HG03108 (cell line): Measurements from ENCODE around the gene EZH2.
A peak's percentile ranks its signal among the peaks of the same experiment; 100 is the strongest.

Source experiments
- ATAC-seq: cut with Tn5 transposase; IDR thresholded peaks from one replicate; pipeline ENCODE4 v1.9.1; 2021; ENCODE audit warnings: moderate library complexity; ENCODE audit not compliant: unreplicated experiment

Gene EZH2

GRCh38 chr7:148856891-148857290 lies 27.2 kb downstream of the EZH2 start:
- no peak for ATAC-seq

- ATAC-seq: no peak
These were observed 27.6 kb downstream of the EZH2 start for GRCh38 chr7:148856578-148856881.

GRCh38 chr7:148854983-148855382 lies 29.1 kb downstream of the EZH2 start:
- ATAC-seq: no peak

- ATAC-seq: no peak
These were observed 31.8 kb downstream of the EZH2 start for GRCh38 chr7:148852272-148852671.

- ATAC-seq: no peak
These were observed 33.5 kb downstream of the EZH2 start for GRCh38 chr7:148850564-148850963.

GRCh38 chr7:148849393-148850098 lies 34.5 kb downstream of the EZH2 start:
- ATAC-seq: no peak

GRCh38 chr7:148847815-148848734 lies 36.0 kb downstream of the EZH2 start:
- no peak for ATAC-seq

- peak; percentile 45 for ATAC-seq
These were observed 45.2 kb downstream of the EZH2 start for GRCh38 chr7:148838905-148839304.

GRCh38 chr7:148835854-148836253 lies 48.2 kb downstream of the EZH2 start:
- no peak for ATAC-seq

- no peak for ATAC-seq
These were observed 49.5 kb downstream of the EZH2 start for GRCh38 chr7:148834605-148835004.

GRCh38 chr7:148831782-148832181 lies 52.3 kb downstream of the EZH2 start:
- ATAC-seq: no peak

- no peak for ATAC-seq
These were observed 53.0 kb downstream of the EZH2 start for GRCh38 chr7:148830897-148831692.

GRCh38 chr7:148828965-148829364 lies 55.1 kb downstream of the EZH2 start:
- ATAC-seq: no peak

- no peak for ATAC-seq
These were observed 58.8 kb downstream of the EZH2 start for GRCh38 chr7:148825338-148825737.

- ATAC-seq: no peak
These were observed 59.2 kb downstream of the EZH2 start for GRCh38 chr7:148824864-148825263.

GRCh38 chr7:148821422-148821821 lies 62.7 kb downstream of the EZH2 start:
- ATAC-seq: no peak

- no peak for ATAC-seq
These were observed 64.3 kb downstream of the EZH2 start for GRCh38 chr7:148819697-148820360.

GRCh38 chr7:148815612-148816011 lies 68.5 kb downstream of the EZH2 start:
- no peak for ATAC-seq

- ATAC-seq: no peak
These were observed 69.0 kb downstream of the EZH2 start for GRCh38 chr7:148814922-148815559.

- no peak for ATAC-seq
These were observed 70.2 kb downstream of the EZH2 start for GRCh38 chr7:148813890-148814289.
